Raji (cell line): ENCODE data around the gene PSORS1C1.
A peak's percentile ranks its signal among the peaks of the same experiment; 100 is the strongest.

Experiments used
- POLR2A ChIP-seq: IDR thresholded peaks from 2 replicates; pipeline ENCODE4 v1.6.1; 2011; ENCODE audit warnings: low read depth, low read length, control low read depth; ENCODE audit not compliant: insufficient read depth

PSORS1C1 gene

DNA sequence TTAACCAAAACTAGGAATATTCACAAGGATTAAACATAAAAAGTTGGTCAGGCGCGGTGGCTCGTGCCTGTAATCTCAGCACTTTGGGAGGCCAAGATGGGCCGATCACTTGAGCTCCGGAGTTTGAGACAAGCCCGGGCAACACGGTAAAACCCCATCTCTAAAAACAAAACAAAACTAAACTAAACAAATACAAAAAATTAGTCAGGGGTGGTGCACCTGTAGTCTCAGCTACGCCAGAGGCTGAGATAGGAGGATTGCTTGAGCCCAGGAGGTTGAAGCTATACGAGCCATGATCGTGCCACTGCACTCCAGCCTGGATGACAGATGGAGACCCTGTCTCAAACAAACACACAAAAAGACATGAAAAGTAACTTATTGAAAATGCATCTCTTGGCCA, 21.1 kb downstream of the PSORS1C1 start:
- no peak for TF ChIP-seq POLR2A

DNA sequence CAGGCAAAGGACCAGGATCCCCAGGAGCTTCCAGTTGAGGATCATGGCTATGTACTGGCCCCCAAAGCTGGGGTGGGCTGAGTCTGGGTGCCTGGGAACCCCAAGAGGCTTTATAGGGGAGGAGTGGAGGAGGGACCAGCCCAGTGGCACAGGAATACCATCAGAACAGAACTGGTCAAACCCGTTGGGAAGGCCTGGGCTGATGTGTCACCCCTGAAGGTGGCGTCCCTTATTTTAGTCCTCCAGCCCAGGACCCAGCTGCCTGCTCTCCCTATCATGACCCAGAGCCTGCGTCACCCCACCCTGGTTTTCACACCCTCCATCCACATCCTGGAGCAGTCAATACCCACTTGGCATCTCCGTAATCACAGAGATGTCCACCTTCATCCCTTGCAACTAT, 24.4 kb downstream of the PSORS1C1 start, which contains the start of gene PSORS1C2:
Gene PSORS1C2, minus strand, starts transcription at position 85 of the 400 bp plus-strand sequence. Its CDS starts 40 bp downstream, at position 45.
- TF ChIP-seq POLR2A, result no peak

DNA sequence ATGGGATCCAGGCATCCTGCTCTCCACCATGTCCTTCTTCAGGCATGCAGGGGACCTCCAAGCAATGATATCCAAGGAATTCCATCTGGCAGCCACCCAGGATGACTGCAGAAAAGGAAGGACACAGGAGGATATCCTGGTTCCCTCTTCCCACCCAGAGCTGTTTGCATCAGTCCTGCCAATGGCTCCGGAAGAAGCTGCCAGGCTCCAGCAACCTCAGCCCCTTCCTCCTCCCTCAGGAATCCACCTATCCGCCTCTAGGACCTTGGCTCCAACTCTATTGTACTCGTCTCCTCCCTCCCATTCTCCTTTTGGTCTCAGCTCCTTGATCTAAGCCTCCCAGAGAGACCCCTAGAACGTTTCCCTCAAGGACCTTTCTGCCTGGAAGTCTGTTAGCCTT, 25.0 kb downstream of the PSORS1C1 start:
- no peak for TF ChIP-seq POLR2A

DNA sequence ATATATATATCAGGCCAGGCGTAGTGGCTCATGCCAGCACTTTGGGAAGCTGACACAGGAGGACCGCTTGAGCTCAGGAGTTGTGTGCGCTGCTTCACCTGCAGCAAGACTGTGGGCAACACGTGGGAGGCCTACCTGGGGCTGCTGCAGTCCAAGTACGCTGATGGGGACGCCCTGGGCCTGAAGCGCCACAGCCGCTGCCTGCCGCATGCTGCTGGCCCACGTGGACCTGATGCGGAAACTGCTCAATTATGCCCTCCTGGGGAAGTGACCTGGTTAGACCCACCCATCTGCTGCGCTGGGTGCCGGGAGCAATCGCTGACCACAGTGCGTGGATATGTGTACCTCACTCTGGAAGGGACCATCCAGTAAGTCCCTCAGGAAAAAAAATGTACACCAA, 26.0 kb downstream of the PSORS1C1 start:
- no peak for TF ChIP-seq POLR2A

DNA sequence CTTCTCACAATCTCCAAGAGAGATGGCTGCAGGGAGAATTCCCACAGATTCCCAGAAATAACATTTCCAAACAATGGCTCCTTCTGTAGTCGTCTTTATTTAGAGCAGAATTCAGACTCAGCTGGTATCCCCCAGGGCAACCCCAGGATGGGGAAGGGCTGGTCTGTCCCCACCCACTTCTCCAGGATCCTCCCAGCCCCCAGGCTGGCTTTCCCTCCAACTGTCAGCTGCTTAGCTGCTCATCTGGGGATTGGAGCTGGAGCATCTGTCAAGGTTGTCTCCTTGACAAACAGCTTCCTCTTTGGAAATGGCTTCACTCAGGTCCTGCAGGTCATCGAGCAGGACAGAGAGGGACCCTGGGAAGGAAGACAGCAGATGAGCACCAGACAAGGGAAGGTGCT, 27.8 kb downstream of the PSORS1C1 start:
- no peak for TF ChIP-seq POLR2A

DNA sequence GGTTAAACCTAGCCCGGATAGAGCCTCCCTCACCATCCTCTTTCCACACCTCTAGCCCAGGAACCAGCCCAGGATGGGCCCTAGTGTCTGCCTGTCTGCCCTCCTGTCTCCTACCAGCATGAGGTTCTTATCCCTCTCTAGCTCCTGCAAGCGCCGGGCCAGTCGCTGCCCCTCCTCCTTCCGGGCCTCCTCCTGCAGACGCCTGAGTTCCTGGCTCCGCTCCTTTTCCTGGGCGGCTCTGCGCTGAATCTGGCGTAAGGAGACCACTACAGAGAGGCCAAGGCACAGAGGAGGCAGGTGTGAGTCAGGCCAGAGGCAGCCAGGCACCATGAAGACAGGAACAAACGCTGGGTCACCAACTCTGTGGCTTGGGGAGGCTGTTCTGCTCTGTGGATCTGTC, 28.5 kb downstream of the PSORS1C1 start:
- TF ChIP-seq POLR2A, result no peak

DNA sequence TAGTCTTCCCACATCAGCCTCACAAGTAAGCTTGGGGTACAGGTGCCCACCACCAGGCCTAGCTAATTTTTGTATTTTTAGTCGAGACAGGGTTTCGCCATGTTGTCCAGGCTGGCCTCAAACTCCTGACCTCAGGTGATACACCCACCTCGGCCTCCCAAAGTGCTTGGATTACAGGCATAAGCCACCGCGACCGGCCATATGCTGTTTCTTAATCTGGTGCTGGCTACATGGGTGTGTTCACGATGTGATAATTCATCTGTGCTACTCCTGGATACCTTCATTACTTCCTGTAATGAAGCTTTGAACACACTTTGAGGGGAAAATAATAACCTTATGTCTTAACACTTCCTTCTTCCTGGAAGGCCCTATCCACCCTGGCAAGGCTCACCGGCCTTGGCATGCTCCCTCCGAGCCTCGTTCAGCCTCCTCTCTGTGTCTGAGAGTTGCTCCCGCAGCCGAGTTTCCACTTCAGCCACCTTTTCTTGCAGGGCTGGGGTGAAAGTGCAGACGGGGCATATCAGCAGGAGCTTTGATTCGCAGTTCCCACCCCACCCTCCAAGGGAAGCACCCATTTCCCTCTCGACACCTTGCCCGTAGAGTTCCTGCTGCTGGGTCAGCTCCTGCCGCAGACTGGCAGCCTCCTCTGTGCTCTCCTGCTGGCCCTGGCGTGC, 29.8 kb downstream of the PSORS1C1 start:
- no peak for TF ChIP-seq POLR2A

DNA sequence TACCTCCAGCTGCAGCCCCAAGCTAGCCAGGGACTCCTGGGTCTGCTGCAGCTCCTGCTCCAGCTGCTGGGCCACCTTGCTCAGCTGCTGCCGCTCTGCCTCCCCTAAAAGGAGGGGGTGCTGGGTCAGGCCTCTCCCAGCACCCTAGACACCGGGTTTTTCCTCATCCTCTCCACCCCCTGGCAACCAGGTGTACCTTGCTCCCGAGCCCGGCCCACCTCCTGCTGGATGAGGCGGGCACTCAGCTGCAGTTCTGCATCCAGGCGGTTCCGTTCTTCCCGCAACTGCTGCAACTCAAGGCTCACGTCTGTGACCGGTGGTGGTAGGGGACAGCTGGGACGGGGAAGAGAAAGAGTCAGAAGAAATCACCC, 30.4 kb downstream of the PSORS1C1 start:
- TF ChIP-seq POLR2A, result no peak

DNA sequence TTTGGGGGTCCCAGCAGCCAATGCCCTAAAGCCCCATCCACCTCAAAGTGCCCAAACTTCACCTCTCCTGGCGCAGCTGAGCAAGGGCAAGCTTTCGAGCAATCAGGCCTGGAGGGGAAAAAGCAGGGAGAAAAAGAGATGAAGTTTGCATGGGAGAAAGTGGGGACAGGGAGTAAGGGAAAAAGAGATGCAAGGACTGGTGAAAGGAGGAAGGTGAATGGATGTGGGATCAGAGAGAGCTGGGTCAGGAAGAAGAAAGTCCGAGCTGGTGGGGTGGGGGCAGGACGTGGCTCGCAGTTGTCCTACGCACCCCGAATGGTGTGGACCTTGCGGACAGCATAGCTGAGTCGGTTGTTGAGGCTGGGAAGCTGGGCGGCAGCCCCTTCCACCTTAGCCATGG, 30.8 kb downstream of the PSORS1C1 start:
- TF ChIP-seq POLR2A, result no peak

DNA sequence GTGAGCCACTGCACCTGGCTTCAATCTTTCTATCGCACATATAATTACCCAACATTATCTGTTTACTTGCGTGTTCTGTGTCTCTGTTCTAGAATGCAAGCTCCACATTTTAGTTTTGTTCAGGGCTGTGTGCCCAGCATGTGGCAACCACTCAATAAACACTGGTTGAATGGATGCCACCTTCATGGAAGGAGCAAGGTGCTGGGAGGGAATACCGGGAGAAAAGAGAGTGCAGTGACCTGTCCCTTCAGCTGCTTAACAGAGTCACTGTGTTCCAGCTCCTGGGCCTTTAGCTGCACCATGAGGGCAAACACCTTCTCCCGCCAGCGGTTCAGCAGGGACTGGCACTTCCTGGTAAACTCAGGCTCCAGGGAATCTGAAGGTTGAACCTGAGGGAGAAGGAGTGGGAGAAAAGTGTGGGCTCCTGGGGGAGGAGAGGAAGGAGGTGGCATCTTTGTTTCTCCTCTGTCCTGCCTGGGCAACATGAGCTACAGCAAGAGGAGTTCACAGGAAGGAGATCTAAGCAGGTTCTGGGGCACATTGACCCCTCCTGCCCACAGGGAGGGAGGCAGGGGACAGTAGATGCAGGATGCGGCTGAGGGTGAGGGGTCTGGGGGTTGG, 35.3 kb downstream of the PSORS1C1 start:
- no peak for TF ChIP-seq POLR2A

DNA sequence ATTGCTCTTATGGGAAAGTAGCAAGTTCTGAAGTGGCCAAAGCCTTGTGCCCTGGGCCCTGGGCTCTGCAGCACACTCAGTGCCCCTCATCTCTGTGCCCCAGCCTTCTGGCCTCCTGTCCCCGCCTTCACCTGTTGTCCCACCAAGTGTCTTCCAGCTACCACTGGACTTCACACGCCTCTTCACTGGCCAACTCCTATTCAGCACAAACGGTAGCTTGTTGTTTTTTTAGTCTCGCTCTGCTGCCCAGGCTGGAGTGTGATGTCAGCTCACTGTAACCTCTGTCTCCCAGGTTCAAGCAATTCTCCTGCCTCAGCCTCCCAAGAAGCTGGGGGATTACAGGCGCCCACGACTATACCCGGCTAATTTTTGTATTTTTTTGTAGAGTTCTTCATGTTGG, 38.2 kb downstream of the PSORS1C1 start:
- no peak for TF ChIP-seq POLR2A

DNA sequence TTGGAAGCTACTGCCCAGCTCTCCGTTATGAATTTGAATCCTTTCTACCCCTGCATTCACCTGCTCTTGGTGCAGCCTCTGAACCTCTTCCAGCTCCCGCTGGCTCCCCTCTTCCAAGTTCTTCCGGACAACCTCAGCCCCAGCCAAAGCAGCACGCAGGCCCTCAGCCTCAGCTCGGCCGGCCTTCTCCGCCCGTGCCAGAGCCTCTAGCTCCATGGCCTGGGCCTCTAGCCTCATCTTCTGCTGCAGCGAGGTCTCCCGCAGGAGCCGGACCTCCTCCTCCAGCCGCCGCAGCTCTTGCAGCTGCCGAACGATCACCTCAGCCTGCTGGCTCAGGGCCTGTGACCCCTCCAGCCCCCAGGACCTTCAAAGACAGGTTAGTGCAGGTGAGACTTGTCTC, 39.8 kb downstream of the PSORS1C1 start:
- TF ChIP-seq POLR2A, result no peak

DNA sequence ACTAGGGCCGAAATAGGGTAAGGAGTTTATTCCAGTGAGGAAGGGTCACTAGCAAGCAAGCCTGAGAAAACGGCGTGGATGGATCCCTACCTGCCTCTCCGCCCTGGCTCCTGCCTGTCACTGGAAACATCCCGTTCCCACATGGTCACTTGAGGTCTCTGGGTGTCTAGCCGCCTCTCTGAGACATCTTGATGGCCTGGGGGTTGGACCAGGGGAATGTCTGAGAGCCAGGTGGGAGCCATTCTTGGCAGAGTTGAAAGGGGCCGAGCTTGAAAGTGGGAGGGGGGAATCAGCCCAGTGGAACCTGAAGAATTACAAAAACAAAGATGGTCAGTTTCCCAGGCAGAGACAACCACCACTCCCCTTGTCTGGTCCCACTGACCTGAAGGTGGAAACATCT, 42.0 kb downstream of the PSORS1C1 start:
- TF ChIP-seq POLR2A, result no peak

DNA sequence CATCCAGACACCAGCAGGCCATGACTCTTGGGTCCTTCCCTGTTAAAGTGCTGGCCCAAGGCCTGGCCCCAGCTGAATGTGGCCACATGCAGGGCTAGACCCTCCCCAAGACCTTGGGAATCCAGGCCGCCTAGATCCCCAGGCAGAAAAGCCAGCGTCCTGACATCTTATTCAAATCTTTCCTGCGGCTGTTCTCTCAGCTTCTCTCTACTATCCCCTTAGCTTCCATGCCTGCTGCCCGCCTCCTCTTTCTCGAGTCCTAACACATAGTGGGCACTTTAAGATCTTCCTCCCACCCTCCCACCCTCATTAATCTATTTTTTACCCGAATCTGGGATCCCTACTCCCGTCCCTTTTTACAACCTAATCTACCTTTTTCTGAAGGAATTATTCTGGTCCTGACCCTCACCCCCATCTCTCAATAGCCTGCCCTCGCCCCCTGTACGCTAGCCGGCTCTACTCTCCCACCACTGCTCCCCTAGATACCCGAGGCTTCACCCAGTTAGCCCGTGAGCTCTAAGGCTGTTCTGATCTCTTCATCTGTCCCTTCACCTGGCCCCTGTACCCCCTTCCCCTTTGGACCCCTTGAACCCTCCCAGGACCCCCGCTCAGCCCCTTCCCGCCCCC, 43.0 kb downstream of the PSORS1C1 start, which contains the start of gene CCHCR1:
Gene CCHCR1, minus strand, starts transcription at position 290 of the 627 bp plus-strand sequence. Its CDS starts 202 bp downstream, at position 88.
- TF ChIP-seq POLR2A, result no peak; the same call in 1 of the 2 replicates

DNA sequence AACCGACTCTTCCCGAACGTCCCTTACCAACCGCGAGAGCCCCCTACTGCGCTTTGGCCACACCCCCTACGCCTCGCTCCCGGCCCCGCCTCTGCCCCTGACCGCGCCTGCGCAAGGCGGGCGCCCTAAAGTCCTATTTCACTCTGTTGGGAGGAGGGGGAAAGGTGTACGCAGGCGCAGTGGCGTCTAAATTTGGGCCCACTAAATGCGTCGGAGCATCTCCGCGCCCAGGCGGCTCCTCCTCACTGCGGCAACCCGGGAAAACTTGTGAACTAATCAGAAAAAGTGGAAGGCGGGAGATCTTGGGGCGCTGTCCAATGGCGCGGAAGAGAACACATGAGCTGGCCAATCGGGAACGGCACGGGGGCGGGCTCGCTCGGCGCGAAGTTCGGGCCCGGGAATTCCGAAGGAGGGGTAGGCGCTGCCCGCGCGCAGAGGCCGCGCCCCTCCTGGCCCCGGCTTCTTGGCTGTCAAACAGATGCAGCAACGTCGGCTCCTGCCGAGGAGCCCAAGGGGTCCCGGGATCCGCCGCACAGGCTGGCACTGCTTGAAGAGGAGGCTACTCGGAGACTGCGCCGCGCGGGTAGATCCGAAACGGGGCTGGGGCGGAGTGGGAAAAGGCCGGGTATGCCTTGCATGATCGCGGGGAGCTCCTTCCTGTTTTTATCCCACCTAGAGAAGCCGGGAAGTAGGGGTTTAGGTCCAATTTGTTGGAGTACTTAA, 43.7 kb downstream of the PSORS1C1 start, which contains the start of gene TCF19:
Gene TCF19, plus strand, starts transcription at position 450 of the 723 bp plus-strand sequence. CDS start 881 bp downstream, outside the sequence.
- TF ChIP-seq POLR2A, result peak; percentile 47
